GM21737 (cell line): ENCODE measurements around the gene RPLP2.

Source experiments
- ATAC-seq: cut with Tn5 transposase; IDR thresholded peaks from one replicate; pipeline ENCODE4 v1.9.1; 2021; ENCODE audit warnings: mild to moderate bottlenecking, moderate library complexity; ENCODE audit not compliant: unreplicated experiment

The RPLP2 gene

DNA sequence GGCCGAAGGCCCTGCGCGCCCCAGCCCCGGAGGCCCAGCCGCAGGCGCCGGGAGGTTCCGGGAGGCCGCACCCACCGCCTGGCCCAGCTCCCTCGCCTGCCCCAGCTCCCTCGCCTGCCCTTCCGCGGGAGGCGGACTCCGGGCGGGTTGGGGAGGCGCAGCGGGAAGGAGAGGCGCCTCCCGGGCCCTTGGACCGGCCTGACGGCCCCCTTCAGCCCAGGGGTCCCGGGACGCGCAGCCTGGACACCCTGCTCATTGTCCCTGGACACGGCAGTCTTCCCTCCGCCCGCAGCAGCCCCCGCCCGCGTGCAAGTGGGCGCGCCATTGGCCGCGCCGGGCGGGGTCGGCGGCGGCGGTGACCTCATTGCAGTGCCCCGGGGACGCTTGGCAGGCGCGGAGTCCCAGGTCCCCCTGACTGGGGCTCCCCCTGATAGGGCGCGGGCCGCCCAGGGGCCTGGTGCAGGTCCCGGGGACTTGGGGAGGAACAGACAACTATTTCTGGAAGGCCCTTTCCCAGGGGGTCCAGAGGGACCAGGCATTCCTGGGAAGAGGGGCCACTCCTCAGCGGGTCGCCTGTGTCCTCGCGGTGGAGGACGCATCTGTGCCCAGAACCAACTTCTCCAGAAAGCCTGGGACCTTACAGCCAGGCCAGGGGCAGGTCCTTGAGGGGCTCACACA, 23.5 kb downstream of the RPLP2 start:
- ATAC-seq = no peak

DNA sequence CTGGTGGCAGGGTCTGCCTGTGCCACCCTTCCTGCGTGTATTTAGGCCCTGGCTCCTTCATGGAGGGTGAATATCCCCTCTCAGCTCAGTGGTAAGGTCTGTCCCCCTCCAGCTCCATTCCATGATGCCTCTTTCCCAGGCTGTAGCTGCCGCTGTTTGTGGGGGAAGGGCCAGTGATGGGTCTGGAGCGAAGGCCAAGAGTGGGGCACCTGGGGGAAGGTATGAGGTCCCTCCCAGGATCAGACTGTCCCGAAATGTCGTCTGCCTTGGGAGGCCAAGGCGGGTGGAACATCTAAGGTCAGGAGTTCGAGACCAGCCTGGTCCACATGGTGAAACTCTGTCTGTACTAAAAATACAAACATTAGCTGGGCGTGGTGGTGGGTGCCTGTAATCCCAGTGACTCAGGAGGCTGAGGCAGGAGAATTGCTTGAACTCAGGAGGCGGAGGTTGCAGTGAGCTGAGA, 24.1 kb downstream of the RPLP2 start:
- ATAC-seq = no peak

DNA sequence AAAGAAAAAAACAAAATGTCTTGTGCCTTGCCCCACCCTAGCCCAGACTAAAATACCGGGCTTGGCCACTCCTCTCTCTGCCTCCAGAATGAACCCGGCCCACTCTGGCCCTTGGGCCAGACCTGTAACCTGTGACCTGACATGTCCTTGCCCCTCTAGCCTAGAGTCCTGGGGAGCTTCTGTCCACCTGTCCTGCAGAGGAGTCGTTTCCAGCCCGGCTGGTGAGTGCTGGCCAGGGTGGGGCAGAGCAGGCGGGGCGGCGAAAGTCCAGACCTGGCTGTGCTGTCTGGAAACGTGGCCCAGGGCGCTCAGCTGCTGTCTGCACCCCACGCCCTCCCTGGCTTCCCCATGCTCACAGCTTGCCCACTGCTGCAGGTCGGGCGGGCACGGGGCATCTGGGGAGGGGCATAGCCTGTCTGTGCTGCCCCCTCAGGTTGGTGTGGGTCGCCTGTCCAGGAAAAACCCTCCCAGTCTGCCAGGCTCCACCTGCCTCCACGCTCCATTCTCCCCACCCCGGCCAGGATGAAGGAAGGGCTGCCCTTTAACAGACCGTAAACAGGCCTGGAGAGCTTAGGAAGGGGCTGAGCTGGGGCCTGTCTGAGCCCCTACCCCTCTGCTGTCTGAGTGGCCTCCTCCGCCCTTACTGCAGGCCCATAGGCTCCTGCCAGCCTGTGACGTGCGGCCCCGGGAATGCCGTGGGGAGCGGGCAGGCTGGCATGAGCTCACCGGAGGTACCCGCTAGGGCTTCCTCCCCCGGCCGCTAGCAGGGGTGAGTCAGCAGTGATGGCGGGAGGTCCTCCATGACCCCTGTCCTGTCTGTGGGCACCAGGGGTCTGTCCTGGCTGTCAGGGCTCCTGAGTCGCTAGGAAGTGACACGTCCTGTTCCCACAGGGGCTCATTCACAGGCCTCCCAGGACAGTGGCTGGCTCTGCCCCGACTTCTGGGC, 24.9 kb downstream of the RPLP2 start:
- no peak for ATAC-seq

DNA sequence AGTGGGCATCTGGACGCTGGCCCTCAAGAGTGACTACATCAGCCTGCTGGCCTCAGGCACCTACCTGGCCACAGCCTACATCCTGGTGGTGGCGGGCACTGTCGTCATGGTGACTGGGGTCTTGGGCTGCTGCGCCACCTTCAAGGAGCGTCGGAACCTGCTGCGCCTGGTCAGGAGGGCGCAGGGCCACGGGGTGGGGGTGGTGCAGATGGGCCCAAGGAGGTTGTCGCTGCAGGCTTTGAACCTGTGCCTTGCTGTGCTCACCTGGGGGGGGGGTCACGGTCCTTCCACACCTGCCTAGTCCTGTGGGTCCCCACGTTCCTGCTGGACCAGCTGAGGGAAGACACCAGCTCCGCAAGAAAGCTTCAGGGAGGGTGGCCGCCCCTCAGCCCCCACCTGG, 26.5 kb downstream of the RPLP2 start:
- no peak for ATAC-seq

DNA sequence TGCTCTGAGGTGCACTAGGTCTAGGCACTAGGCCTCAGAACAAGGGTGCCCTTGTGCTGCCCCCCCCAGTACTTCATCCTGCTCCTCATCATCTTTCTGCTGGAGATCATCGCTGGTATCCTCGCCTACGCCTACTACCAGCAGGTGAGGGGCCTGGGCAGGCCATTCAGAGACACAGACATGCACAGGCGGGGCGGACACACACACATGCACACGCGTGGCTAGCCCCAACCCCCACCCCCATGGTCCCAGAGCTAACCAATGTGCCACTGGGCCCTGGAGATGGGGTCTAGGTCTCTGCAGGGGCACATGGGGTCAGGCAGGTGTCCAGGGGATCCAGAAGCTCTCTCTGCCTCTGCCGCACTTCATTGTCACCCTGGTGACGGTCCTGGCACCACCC, 26.9 kb downstream of the RPLP2 start:
- ATAC-seq = no peak

DNA sequence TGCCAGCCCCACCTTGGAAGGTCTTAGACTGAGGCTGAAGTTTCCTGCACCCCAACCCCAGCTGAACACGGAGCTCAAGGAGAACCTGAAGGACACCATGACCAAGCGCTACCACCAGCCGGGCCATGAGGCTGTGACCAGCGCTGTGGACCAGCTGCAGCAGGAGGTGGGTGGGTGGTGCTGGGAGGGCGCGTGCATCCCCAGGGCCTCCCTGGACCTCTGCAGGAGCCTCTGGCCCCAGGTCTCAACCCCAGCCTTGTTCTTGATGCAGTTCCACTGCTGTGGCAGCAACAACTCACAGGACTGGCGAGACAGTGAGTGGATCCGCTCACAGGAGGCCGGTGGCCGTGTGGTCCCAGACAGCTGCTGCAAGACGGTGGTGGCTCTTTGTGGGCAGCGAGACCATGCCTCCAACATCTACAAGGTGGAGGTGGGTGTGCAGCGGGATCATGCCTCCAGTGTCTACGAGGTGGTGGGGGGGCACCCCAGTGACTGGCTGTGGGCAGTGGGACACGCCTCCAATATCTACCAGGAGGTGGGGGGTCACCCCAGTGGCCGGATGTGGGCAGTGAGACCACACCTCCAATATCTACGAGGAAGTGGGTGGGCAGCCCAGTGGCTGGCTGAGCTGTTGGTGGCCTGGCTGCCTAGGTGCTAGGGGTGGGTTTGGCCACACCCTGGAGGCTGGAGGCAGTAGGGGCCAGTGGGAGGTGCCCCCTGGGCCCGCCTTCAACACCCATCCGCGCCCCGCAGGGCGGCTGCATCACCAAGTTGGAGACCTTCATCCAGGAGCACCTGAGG, 27.6 kb downstream of the RPLP2 start:
- no peak for ATAC-seq

DNA sequence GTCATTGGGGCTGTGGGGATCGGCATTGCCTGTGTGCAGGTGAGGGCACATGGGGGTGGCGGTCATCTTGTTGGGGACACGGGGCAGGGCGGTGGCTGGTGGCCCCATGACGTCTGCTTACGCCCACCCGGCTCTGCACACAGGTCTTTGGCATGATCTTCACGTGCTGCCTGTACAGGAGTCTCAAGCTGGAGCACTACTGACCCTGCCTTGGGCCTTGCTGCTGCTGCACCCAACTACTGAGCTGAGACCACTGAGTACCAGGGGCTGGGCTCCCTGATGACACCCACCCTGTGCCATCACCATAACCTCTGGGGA, 28.2 kb downstream of the RPLP2 start:
- no peak for ATAC-seq

DNA sequence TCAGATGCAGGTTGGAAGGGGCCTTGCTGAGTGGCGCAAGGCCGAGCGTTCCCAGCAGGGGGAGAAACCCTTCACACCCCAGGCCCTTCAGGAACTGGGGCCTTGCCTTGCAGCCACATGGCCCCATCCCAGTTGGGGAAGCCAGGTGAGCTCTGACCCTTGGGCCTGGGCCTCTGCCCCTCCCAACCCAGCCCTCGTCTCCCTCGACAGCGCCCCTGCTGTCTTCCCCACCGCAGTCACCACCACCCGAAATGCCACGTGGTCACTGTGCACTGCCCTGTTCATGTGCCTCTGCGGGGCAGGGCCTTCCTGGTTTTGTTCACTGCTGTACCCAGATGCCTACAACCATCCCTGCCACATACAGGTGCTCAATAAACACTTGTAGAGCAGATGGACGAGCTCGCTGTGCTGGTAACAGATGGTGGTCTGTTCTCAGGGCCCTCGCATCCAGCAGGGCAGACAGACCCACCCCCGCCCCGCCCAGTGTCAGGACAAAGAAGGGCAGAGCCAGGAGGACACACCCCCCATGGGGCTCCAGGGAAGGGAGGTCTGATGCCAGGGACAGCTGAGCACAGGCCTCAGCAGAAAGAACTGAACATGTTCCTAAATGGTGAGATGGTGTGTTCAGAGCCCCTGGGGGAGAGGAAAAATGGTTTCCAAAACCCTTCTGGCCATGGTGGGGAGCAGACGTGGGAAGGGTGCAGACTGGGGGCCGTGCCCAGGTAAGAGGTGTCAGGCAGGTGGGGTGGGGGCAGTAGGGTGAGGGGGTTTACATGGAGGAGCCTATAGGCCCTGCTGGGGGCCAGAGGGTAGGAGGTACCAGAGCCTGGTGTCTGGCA, 28.9 kb downstream of the RPLP2 start:
- no peak for ATAC-seq

DNA sequence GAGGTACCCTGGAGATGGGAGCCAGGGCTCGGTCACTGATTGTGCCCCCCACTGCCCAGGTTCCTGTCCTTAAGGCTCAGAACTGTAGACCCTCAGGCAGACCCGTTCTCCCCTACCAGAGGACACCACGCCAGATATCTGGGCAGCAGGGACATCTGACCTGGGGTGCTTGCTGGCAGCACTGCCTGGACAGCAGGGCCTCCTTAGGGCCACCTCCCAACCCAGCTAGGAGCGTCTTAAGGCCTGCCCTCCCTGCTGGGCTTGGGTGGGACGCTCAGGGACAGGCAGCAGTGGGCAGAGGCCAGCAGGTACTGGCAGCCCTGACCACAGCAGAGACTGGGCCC, 29.5 kb downstream of the RPLP2 start:
- ATAC-seq = no peak

DNA sequence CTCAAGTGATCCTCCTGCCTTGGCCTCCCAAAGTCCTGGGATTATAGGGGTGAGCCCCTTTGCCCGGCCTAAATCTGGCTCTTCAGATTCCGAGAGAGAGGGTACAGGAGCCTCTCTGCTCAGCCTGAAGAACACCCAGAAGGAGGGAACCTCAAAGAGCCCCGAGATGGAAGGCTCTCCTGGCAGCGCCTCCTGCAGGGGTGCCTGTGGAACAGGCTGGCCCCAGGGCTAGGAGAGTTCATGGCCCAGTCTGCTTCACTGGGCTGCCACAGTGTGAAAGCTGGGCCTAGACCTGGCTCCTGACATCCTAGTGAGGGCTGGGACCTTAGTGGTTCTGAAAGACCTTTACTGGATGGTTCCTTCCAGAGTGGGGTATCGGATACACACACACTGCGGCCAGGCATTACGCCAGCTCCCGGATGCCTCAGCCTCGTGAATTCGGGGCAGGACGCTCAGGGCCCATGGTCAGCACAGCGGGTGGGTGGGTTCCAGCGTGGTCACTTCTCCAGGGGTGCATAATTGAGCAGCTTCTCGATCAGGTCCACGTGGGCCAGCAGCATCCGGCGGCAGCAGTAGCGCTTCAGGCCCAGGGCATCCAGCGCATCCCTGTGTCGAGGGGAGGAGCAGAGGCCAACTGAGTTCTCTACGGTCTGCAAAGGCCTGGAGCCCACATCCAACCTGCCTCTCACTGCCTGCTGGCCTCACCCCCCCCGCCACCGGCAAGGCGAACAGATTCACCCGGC, 30.3 kb downstream of the RPLP2 start:
- ATAC-seq = no peak

DNA sequence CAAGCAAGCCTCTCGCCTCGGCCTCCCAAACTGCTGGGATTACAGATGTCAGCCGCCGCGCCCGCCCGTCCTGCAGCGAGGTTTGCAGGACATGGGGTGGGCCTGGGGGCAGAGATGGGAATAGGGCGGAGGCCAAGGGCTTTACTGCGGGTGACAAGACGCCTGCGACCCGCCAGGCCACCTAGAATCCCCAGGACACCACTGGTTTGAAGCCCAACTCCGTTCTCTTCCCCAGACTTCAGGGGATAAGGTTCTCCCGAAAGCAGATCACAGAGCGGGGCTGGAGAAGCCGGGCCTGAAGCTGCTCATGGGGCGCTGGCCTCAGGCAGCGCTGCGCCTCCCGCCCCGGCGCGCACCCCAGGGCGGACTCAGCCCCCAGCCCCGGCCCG, 32.2 kb downstream of the RPLP2 start:
- ATAC-seq = no peak

DNA sequence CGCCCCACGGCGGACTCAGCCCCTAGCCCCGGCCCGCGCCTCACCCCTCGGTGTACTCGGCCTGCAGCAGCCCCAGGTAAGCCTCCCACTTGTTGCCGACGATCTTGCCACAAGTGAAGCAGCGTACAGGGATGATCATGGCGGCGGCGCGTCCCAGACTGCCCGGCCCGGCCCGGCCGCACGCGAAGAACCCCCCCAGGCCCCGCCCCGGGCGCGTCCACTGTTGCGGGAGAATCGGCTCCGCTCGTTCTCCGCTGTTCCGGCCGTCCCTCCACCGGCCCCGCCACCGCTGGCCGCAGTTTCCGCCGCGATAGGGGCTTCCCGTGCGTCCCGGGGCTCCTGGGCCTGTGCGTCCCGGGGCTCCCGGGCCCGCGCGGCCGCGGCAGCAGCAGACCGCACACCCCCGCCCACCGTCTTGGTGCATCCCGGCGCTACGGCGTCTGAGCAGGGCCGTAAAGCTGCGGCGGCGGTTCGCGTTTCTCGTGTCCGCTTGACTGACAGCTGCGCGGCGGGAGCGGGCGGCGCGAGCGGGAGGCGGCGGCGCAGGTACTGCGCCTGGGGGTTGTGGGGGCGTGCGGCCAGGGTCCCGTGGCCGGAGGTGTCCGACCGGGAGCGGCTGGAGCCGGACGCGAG, 32.7 kb downstream of the RPLP2 start, which contains the start of the genes POLR2L and TSPAN4:
POLR2L (minus strand) TSS at position 160 of the 633 bp plus-strand sequence; CDS start at position 139, 21 bp downstream.
TSPAN4 (plus strand) TSS at position 483 of the 633 bp plus-strand sequence. CDS start 7,453 bp downstream, outside the sequence.
- peak; percentile 52 for ATAC-seq

DNA sequence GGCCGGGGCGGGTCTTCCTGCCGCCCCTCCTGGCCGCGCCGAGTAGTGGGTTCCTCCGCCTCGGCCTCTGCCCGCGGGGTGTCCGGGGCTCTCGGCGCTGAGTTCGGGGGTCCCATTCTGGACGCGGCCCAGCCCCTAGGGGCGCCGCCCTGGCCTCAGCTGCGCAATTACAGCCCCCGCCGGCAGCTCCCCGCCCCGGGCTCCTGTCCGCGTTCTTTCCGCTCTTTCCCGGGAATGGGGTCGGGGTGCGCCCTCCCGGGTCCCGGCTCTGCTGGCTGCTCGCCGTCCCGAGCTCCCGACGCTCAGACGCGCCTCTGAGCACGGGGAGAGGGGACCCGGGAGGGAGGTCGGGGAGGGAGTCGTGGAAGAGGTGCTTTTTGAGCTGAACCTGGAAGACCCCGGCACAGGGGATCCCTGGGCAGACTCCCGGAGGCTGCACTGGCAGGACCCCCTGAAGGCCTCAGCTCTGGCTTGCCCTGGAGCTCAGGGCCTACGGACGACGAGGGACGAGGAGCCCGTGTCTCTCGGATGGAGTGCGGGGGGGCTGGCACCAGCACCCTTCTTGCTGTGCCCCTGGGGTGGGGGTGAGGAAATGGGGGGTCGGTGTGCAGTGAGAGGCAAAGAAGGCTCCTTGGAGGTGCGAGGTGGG, 33.4 kb downstream of the RPLP2 start:
- no peak for ATAC-seq

DNA sequence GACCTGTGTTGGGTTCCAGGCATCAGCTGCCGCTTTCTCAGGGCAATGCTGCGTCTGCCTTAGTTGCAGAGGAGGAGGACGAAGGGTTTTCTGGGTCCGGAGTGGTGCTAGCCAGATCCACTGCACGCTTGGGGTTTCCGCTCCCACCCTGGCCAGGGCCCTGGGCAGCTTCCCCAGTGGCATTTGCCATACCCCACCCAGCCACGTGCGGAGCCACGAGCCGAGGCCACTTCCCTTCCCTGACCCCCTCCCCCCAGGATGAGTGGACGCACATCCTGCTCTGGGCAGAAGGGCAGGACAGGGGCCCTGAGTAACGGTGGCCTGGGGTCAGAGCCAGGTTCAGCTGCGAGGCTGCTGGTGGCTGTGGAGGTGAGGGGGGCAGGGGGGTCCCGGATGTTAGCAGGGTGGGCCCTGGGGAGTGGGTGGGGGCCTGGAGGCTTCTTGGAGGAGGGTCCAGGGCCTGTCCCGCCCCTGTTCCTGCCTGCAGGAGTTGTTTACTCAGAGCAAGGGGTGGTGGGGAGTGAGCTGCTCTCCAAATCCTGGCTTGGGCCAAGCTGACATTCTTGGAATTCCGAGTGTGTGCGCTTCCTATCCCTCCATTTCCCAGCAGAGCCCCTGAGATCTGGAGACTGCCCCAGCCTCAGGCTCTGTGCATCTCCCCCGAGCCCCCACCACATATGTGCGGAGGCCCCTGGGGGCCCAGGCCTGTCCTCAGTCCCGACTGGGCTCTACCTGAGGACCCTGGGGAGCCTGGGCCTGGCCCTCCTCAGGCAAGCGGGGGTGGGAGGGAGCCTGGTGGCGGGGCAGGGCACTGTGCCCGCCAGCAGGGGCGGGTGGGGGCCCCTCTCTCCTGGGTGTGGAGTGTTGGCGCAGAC, 34.3 kb downstream of the RPLP2 start:
- ATAC-seq = no peak

DNA sequence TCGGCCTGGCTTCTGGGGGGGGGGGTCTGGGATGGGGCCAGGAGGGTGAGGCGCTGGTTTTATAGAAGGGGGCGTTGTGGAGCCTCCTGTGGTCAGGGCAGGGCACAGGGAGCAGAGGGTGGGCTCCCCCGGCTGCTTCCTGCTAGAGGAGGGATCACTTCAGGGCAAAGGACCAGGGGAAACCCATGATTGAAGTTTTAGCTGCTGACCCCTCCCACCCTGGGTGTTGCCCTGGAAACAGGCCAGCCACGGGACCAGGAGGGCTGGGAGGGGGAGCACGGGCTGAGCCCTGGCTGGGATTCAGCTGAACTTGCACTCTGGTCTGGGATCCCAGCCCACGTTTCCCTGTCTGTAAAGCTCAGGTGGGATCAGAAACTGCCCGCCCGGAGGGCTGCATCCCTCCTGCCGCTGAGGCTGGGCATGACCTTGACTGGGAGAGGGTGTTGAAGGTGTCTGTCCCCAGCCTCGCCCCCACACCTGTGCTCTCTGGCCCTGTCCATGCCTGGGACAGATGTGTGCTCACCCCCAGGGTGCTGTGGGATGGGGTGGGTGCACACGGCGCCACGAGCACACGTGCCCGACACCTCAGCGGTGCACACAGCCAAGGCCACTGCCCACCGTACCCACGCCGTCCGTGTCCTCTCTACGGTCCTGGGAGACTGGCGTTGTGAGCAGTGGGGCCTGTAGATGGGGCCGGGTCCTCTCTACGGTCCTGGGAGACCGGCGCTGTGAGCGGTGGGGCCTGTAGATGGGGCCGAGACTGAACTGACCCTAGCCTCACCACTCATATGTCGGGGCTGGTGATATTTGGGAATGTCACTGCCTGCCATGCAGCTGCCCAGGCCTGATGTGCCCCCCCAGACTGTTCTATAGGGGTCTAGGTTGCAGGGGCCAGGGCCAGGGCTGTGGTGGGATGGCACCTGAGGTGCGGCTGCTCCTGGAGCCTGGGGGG, 35.2 kb downstream of the RPLP2 start:
- no peak for ATAC-seq

DNA sequence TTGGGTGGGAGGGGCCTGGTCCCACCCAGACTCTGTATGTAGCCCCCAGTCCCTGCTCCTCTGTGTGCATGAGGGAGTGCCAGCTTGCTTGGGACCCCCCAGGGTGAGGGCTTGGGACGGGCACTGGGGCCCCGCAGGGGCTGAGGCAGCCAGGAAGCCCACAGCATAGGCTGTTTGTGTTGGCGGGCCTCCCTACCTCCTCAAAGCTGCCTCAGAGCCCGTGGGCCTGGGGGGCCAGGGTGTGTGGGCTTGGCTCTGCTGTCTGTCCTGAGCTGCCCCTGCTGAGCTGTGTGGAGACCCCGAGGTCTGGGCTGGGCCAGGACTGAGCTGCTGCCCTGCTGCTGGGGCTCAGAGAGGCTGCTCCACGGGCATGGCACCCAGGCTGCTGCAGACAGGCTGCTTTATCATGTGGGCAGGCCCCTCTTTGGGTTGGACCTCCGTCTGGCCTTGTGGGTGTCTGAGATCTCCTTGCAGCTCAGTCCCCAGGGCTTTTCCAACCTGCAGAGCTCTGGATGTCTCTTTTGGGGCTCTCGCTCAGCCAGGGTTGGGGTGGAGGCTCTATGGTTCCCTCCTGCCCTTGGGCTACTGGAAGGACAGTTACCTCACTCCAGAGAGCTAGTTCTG, 36.2 kb downstream of the RPLP2 start:
- ATAC-seq = no peak
